Subcutaneous abdominal adipose tissue (tissue), 5 donors: Measurements from ENCODE around the gene DHRS1.
A peak's percentile ranks its signal among the peaks of the same experiment; 100 is the strongest.
"Not testable (repeated sequence)": the region's sequence is repeated elsewhere in the genome, so short reads cannot be mapped to it uniquely, and the experiment has no call there.

Source experiments
- H3K27ac ChIP-seq: one replicate; pipeline ENCODE4 v1.7.0; 2013; ENCODE audit warnings: low read depth, mild to moderate bottlenecking, inconsistent platforms, low read length, moderate library complexity
- H3K27me3 ChIP-seq, 5 donors: one replicate each; pipeline ENCODE4 v1.7.0; 2013; ENCODE audit warnings: low read length in 5 of 5, inconsistent platforms in 1 of 5; ENCODE audit not compliant: control insufficient read depth in 5 of 5, insufficient read depth in 4 of 5
- H3K36me3 ChIP-seq, 5 donors: one replicate each; pipeline ENCODE4 v1.7.0; 2013; ENCODE audit warnings: low read length in 5 of 5; ENCODE audit not compliant: control insufficient read depth in 5 of 5, insufficient read depth in 5 of 5
- H3K4me1 ChIP-seq, 5 donors: one replicate each; pipeline ENCODE4 v1.7.0; 2013; ENCODE audit warnings: low read length in 5 of 5, mild to moderate bottlenecking in 3 of 5, moderate library complexity in 1 of 5; ENCODE audit not compliant: control insufficient read depth in 5 of 5, insufficient read depth in 5 of 5
- H3K4me3 ChIP-seq, 5 donors: one replicate each; pipeline ENCODE4 v1.7.0; 2013; ENCODE audit warnings: low read length in 5 of 5, low read depth in 1 of 5
- H3K9ac ChIP-seq, 5 donors: one replicate each; pipeline ENCODE4 v1.7.0; 2013; ENCODE audit warnings: low read length in 5 of 5, mild to moderate bottlenecking in 4 of 5, moderate library complexity in 3 of 5
- H3K9me3 ChIP-seq, 5 donors: one replicate each; pipeline ENCODE4 v1.7.0; 2013; ENCODE audit warnings: low read length in 5 of 5; ENCODE audit not compliant: control insufficient read depth in 5 of 5
- donor health status: healthy.
- donor health status: healthy.
- donor health status: healthy.
- donor health status: healthy.
- donor health status: healthy.

Gene DHRS1

GRCh38 chr14:24327914-24328313 lies 28.3 kb upstream of the DHRS1 start:
- H3K36me3 ChIP-seq: peaks cover 0 to 54% (median 34%) of the 10 kb centered on the region in 5 donors
- H3K9ac ChIP-seq, H3K27ac ChIP-seq, H3K27me3 ChIP-seq, H3K9me3 ChIP-seq, H3K4me3 ChIP-seq: not testable (repeated sequence)
- H3K4me1 ChIP-seq: peaks cover 3 to 41% (median 28%) of the 10 kb centered on the region in 5 donors

- no peak overlapping the region for H3K27ac ChIP-seq
Observed at GRCh38 chr14:24327303-24327702, 27.7 kb upstream of the DHRS1 start.

GRCh38 chr14:24325963-24326362 lies 26.4 kb upstream of the DHRS1 start:
- Histone ChIP-seq H3K4me3 (no peak overlapping the region), H3K4me1 (peaks cover 0 to 27% (median 14%) of the 10 kb centered on the region in 5 donors), H3K36me3 (peaks cover 0 to 60% (median 43%) of the 10 kb centered on the region in 5 donors), H3K9me3 (no peaks in the 10 kb centered on the region), H3K9ac (no peak overlapping the region), H3K27me3 (no peaks in the 10 kb centered on the region), H3K27ac (no peak overlapping the region)

More at GRCh38 chr14:24327303-24327702, 27.7 kb upstream of the DHRS1 start:
- Histone ChIP-seq H3K9ac (no peak overlapping the region), H3K36me3 (peaks cover 0 to 61% (median 37%) of the 10 kb centered on the region in 5 donors), H3K27me3 (peaks cover 0 to 2% (median 0%) of the 10 kb centered on the region in 5 donors), H3K4me3 (peak overlapping the region in 1 of 5 donors; percentile 32), H3K4me1 (peaks cover 3 to 35% (median 22%) of the 10 kb centered on the region in 5 donors), H3K9me3 (no peaks in the 10 kb centered on the region)

GRCh38 chr14:24325041-24325530 lies 25.5 kb upstream of the DHRS1 start:
- Histone ChIP-seq H3K4me3 (no peak overlapping the region), H3K9ac (no peak overlapping the region), H3K36me3 (peaks cover 0 to 62% (median 42%) of the 10 kb centered on the region in 5 donors), H3K9me3 (no peaks in the 10 kb centered on the region), H3K27me3 (no peaks in the 10 kb centered on the region), H3K4me1 (peaks cover 0 to 25% (median 14%) of the 10 kb centered on the region in 5 donors), H3K27ac (no peak overlapping the region)

- Histone ChIP-seq H3K9ac (no peak overlapping the region), H3K36me3 (peaks cover 0 to 64% (median 47%) of the 10 kb centered on the region in 5 donors), H3K27me3 (peaks cover 0 to 3% (median 0%) of the 10 kb centered on the region in 5 donors), H3K4me3 (no peak overlapping the region), H3K9me3 (no peaks in the 10 kb centered on the region), H3K27ac (no peak overlapping the region), H3K4me1 (peaks cover 0 to 15% (median 12%) of the 10 kb centered on the region in 5 donors)
Observed at GRCh38 chr14:24324024-24324423, 24.4 kb upstream of the DHRS1 start.

- Histone ChIP-seq H3K9me3 (no peaks in the 10 kb centered on the region), H3K9ac (no peak overlapping the region), H3K27ac (no peak overlapping the region), H3K4me3 (no peak overlapping the region), H3K36me3 (peaks cover 0 to 69% (median 51%) of the 10 kb centered on the region in 5 donors), H3K27me3 (peaks cover 0 to 9% (median 0%) of the 10 kb centered on the region in 5 donors), H3K4me1 (peaks cover 0 to 16% (median 8%) of the 10 kb centered on the region in 5 donors)
Observed at GRCh38 chr14:24323341-24323740, 23.8 kb upstream of the DHRS1 start.

- Histone ChIP-seq H3K27me3 (peaks cover 0 to 12% (median 0%) of the 10 kb centered on the region in 5 donors), H3K4me1 (peaks cover 0 to 18% (median 8%) of the 10 kb centered on the region in 5 donors), H3K9ac (no peak overlapping the region), H3K4me3 (no peak overlapping the region), H3K9me3 (no peaks in the 10 kb centered on the region), H3K36me3 (peaks cover 0 to 73% (median 54%) of the 10 kb centered on the region in 5 donors), H3K27ac (no peak overlapping the region)
Observed at GRCh38 chr14:24322672-24323071, 23.1 kb upstream of the DHRS1 start.

- no peak overlapping the region for H3K27ac ChIP-seq
- H3K4me1 ChIP-seq: peaks cover 0 to 20% (median 0%) of the 10 kb centered on the region in 5 donors
- peaks cover 0 to 15% (median 0%) of the 10 kb centered on the region in 5 donors for H3K27me3 ChIP-seq
- H3K4me3 ChIP-seq: no peak overlapping the region
- H3K9me3 ChIP-seq: no peaks in the 10 kb centered on the region
- peaks cover 0 to 73% (median 50%) of the 10 kb centered on the region in 5 donors for H3K36me3 ChIP-seq
- H3K9ac ChIP-seq: no peak overlapping the region
Observed at GRCh38 chr14:24321212-24321975, 21.8 kb upstream of the DHRS1 start.

GRCh38 chr14:24317141-24317928 lies 17.8 kb upstream of the DHRS1 start:
- H3K9me3 ChIP-seq: no peaks in the 10 kb centered on the region
- peaks cover 7 to 56% (median 38%) of the 10 kb centered on the region in 5 donors for H3K4me1 ChIP-seq
- no peak overlapping the region for H3K27ac ChIP-seq
- H3K9ac ChIP-seq: no peak overlapping the region
- H3K4me3 ChIP-seq: no peak overlapping the region
- peaks cover 0 to 15% (median 0%) of the 10 kb centered on the region in 5 donors for H3K27me3 ChIP-seq
- peaks cover 0 to 37% (median 27%) of the 10 kb centered on the region in 5 donors for H3K36me3 ChIP-seq
